GM21529 (cell line): Measurements from ENCODE around the gene CHRM1.

Source experiments
- ATAC-seq: cut with Tn5 transposase; IDR thresholded peaks from one replicate; pipeline ENCODE4 v1.9.1; 2021; ENCODE audit not compliant: unreplicated experiment

The CHRM1 gene

DNA sequence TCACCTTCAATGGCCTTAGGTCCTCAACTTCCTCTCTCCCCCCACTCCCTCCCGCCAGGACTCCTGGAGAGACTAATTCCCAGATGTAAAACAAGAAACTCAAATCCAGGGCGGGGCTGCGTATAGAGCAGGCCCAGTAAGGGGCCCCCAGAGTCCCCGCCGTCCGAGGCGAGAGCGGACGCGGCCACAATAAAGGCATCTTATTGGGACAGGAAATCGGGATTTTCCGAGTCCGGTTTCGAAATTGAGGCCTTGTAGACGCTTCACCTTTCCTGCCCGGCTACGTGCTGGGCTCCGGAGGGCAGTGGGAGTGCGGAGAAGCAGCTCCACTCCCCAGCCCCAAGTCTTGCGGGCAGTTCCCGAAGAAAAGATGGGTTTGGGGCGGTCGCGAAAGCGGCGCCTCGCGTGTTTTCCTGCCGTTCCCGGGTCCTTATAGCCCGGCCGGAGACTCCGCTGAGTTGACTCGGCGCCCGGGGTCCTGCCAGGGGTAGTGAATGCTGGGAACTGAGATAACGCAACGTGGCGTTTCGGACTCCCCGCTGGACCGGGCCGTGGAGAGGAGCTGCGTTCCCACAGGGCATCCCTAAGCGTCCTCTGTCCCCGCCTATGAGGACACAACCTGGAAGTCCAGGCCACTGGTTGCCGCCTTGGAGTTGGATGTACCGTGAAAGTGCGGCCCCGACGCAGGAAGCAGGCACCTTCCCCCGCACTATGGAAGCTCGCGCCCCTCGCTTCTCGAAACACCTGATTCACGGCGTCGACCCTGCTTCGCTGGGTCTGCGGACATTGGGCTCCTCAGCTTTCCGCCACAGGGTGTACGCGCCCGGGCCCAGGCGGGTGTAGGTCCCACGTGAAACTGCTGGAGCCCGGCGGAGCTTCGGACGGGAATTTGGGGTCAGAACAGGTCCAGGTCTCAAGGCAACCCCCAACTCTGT is 4.8 kb upstream of the CHRM1 start:
- ATAC-seq: no peak

DNA sequence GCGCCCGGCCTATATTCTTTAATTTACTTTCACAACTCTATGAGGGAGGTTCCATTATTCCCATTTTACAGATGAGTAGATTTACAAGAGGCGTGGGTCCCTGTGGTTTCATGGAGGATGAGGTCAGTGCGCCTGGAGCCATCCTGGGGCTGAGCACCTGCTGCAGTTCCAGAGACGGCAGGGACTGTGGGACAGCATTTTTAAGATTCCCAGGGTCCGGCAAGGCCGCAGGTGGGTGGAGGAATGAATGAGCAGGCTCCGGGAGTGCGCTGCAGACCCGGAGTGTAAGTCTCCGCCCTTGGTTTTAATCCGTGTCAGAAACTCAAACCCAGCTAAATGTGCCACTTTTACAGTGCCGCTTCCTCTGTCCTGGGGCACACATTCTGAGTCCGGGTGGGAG is 4.1 kb upstream of the CHRM1 start:
- no peak for ATAC-seq

DNA sequence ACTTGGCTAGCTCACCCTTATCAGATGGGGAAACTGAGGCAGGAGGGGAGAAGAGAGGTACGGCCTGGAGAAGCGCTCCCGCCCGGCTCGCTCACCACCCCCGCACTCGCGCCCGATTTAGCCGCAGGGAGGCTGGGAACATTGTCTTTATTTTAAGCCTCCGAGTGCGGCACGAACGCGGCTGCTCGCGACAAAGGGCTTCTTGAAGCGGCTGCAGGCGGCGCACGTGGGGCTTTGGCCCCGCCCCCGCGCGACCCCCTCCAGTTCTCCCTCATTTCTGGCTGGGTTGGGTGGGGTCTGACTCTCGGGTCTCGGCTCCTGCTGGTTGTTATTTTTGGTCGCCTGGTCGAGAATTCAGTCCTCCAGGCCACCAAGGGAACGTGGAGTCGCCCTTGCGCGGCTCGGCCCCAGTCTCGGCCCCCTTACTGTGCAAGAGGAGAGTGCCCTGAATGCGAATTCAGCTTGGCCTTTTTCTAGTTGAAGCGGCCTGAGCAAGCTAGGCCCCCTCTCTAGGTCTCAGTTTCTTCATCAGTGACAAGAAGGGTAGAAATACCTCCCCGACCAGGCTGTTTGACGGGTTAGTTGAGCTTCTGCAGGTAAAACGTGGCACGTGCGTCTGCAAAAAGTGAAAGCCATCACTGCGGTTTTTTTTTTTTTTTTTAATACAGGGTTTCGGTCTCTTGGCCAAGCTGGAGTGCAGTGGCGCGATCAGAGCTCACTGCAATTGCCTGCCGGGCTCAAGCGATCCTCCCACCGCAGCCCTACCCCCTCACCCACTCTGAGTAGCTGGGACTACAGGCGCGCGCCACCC is 2.6 kb upstream of the CHRM1 start:
- no peak for ATAC-seq

DNA sequence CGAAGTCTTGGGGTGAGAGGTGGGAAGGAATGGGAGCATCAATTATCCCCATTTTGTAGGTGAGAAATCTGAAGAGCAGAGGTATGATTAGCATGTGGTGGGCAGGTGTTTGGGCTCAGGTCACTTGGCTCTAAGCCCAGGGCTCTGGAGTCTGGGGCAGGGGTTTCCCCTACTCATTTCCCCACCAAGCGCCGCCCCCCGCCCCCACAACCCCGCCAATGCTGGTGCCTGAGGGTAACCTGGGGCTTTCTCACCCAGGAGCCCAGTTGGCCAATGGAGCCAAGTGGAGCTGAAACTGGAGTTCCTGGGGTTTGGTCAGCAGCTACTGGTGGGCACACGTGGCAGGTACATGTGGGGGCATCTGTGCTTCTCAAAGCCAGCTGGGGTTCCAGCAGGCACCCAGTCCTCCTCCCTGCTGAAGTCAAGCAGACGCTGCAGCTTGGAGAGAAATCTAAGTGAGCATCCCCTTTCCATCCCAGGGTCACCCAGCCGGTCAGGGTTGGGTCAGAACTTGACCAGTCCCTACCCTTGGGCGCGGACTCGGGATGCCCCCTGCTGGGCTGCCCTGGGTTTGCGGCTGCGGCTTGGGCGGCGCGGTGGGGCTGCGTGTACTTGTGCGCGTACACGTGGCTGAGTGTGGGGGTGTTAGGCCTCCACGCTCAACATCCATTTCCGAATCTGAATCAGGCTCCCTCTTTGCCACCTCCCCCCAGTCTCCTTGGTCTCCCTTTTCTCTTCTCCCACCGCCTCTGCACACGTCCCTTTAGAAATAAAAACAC is 1.7 kb upstream of the CHRM1 start:
- ATAC-seq: no peak

DNA sequence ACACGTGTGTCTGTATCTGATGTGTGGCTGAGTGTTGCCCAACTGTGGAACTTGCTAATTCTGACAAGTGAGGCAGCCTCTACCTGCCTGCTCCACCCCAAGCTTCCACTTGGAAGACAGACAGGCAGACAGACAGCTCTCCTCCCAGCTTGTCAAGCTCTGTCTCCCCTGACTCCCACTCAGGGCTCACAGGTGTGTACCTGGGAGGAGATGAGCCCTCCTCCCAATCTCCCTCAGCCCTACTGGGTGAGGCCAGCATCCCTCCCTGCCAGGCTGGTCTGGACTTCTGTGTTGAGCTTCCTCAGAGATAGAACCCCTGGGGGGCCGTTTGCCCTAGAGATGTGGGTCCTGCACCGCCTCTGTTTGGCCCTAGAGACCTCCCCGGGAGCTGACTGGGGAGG is 1.0 kb upstream of the CHRM1 start:
- no peak for ATAC-seq

DNA sequence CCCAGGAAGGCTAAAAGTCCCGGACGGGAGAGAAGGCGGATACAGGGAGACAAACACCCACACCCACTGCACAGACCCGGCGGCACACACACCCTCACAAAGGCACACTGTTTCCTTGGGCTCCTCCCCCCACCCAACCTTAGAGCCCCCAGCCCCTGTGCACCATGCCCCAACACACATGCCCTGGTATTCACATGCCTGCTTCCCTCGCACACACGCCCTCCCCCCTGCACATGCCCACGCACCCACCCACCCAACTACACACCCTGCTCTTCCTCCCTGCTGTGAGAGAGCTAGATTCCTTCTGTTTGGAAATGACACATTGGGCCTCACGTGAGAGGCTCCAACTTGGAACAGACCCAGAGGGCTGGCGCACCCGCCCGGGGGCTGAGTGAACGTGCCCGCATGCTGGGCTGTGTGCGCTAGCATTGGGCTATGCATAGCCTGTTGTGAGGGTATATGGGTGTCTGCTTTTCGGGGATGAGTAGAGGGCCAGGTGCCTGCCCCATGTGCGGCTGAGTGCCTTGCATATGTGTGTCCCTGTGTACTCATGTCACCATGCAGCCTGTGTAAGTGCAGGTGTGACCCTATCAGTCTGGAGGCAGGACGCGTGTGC is 518 bp upstream of the CHRM1 start:
- ATAC-seq: no peak

DNA sequence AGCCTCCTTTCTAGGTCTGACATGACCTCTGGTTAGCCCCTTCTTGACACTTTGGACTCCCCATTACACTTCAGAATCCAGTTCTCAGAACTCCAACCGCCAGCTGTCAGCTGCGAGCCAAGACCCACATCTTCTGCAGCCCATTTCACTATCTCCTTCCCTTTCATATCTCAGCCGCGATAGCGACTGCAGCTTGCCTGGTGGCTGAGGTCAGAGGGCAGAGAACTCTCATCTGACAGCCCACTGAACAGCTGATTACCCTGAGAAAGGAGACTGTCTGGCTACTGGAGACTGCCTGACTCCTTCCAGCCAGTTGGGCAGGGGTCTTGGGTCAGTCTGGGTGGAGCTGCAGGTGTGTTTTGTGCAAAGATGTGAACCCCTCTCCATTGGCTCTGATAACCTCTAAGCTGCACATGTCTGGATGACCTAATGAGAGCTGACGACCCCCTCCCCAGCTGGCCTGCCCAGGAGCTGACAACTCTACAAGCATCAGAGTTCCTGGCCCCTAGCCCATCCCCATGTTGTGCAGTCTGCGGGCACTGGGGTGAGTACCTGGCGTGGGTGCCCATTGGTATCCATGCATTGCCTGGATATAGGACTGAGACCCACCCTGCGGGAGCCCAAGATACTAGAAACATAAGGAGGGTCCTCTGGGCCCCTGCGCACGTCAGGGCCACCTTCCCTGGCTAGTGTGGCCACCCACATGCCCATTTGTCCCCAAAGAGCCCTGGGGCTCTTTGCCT is 1.1 kb downstream of the CHRM1 start:
- no peak for ATAC-seq

DNA sequence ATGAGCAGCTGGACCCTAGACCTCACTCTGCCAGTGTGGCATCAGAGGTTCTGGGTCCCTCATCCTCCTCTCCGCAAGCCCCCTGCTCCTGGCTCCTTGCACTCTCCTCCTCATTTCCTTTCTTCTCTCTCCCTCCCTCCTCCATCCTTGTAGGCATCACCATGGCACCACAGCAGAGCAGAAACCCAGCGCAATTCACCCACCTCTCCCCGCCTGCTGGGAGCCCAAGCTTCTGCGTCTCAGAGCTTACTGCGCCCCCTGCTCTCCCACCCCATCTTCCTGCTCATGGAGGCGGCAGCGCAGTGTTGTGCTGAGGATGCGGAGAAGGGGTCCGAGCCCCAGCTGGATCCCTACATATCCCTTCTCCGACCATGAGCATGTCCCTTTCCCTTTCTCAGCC is 1.7 kb downstream of the CHRM1 start:
- ATAC-seq: no peak

DNA sequence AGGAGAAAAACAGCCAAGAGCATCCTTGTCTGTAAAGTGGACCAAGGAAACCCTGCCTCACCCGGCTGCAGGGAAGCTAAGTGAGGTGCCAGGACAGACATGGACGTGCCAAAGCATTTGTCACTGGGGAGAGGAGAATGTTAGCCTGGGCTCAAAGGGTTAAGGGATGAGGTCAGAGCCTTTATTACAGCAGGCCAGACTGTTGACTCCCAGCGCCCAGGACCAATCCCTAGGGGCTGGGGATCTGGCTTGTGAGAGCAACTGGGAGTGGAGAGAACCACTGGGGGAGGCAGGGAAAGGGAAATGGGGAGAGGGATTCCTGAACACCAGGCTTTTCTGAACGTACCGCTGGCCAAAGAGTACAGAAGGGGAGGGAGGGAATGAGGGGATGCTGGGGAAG is 2.6 kb downstream of the CHRM1 start:
- no peak for ATAC-seq

DNA sequence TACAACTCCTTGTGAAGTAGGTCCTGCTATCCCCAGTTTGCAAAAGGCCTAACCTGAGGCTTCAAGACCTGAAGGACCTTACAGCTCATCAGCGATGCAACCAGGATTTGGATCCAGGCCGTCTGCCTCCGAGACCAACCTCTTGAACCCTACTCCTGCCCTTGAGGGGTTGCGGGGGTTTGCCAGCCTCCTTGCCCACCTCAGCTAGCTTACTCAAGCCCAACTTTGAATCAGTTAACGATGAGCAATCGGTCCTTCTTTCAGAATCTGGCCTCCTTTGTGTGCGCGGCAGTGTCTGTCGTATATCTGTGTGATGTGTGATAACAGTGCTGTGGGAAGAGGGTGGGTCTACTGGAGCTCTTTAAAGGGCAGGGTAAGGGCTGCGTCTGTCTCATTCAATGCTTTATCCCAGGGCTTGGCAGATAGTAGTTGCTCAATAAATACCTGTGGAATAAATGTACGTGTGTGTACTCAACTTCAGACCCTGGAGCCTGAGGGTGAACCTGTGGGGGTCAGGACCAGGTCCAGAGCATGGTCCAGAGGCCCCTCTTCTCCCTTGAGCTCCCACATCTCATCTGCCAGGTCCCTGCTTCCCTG is 3.2 kb downstream of the CHRM1 start:
- no peak for ATAC-seq

DNA sequence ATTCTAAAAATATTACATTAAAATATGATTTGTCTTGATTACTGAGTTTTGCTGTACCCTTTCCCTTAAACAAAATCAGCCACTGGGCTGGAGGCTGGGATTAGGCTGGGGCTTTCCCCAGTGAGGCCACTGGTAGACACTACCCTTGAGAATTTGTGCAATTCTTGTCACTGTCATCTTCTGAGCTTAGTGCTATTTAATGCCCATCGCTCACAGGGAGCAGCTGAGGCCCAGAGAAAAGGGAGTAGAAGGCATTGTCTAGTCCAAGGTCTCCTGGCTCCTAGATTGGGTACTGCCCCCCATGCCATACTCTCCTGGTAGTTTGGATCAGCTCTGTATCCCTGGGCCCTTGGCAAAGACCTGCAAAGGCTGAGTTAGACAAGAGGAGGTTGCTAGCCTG is 6.7 kb downstream of the CHRM1 start:
- ATAC-seq: no peak

DNA sequence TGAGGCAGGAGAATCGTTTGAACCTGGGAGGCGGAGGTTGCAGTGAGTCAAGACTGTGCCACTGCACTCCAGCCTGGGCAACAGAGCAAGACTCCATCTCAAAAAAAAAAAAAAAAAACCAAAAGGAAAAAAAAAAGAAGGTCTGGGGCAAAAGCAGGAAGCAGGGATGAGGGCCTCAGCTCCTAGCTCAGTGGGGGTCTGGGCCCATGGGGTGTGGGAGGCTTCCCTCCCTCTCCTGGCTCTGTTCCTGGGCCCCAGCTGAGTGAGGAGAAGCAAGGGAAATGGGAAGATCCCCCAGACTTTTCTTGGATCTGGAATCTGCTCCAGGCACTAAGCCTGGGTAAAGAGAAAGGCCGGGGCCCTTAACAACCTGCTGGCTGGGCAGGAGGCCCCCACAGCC is 8.9 kb downstream of the CHRM1 start:
- no peak for ATAC-seq

DNA sequence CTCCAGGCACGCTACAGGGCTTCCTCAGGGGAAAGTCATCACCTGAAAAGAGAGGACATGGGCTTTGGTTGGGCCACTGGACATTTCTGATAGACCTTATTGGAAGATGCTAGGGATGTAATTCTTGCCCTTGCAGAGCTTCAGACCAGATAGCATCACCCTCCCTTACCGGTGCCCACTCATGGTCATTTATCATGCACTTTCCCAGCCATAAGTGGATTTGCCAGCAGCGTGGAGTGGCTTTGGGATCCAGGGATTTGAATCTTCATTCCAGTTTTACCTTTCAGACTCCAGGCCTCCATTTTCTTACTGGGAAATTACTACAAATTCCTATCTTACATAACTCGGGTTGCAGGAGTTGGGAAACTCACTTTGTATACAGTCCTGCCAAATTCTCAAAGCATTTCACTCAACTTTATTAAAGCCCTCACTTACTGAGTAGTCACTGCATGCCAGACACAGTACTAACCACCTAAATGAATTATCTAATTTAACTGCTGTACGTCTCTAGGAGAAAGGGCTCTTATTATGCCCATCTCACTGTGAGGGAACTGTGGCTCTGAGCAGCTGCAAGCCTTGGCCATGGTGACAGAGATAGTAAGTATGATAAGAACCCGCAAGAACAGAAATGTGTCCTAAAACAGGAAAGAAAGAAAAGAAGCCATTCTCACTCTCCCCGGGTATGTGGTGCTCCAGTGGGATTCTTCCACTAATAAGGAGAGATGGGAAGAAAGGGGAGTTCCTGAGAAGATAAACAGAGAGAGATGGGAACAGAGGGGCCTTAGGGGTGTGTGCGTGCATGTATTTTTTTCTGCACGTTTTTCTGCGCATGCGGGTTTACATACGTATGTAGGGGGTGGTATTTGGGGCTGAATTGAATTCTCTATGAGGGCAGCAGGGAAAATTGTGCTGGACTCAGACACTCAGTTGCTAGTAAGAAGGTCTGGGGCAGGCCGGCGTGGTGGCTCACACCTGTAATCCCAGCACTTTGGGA is 9.7 kb downstream of the CHRM1 start:
- ATAC-seq: no peak

DNA sequence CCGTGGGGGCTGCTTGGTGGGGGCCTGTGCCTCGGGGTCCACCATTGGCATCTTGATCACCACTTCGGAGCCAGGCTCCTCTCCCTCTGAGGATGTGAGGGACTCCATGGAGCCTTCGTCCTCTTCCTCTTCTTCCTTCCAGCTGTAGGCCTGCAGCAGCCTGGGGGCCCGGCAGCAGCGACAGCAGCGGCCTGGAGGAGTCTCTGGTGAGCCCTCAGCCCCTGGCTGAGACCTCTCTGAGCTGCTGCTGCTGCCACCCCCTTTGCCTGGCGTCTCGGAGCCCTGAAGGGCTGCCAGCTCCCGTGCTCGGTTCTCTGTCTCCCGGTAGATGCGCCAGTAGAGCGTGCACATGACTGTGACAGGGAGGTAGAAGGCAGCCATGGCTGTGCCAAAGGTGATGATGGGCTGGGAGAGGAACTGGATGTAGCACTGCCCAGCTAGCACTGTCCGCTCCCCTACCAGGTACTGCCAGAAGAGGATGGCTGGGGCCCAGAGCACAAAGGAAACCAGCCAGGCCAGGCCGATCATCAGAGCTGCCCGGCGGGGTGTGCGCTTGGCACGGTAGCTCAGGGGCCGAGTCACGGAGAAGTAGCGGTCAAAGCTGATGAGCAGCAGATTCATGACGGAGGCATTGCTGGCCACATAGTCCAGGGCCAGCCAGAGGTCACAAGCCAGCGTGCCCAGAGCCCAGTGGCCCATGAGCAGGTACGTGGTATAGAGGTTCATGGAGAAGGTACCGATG is 10.9 kb downstream of the CHRM1 start:
- ATAC-seq: no peak

DNA sequence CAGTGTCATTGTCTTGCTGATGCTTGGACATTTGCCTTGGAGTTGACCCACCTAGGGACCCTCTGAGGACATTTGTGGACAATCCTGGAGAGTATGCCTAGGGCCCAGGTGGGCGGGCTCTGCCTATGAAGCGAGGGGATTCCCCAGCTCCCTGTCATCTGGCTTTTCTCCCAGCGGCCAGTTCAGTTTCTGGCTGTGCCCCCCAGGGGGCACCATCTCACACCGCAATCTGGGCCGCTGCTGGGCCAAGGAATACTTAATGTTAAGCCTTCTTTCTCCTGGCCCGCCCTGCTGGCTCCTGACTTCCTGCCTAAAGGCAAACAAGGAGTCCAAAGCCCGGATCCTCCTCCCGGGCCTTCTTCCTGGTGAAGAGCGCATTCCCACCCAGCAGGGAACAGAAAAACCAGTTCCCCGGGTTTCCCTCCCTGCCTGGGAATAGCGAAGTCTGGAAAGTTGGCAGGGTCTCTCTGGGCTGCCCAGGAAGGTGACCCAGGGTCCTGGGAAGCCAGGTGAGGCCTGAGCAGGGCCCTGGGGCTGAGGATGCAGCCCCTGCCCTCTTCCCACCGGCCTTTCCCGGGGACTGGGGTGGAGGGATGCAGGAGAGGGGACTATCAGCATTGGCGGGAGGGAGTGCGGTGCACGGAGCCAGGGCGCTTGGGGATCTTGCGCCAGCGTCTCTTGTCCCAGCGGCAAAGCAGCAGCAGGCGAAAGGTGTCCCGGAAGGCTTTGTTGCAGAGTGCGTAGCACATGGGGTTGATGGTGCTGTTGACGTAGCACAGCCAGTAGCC is 11.9 kb downstream of the CHRM1 start:
- ATAC-seq: no peak

DNA sequence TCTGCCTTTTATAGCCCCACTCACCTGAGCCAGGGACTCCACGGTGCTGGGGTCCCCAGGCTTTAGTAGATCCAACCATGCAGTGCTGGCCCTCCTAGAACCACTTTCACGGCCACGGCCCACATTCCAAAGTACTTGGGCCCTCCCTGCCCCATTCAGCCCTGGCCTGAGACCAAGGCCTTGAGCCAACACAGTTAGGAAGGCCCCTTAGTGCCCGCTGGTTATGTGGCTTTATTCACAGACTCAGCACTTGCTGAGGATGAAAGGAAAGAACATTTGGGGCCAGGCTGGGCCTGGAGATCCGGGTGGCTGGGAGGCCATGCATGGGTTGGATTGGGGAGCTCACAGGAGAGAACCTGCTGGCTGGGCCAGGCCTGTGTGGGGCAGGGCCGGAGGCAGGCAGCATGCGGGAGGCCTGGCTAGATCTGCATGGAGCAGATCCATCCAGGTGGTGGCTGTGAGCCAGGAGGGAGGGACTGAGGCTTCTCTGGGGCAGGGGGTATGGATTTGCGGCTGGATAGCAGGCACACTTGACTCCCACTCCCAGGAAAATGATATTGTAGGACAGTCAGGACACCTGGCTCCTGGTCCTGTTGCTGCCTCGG is 12.6 kb downstream of the CHRM1 start:
- no peak for ATAC-seq
